Karpas-422 (cell line): ENCODE data around the gene TFDP1. TPM values are rescaled to one million over a fixed set of nuclear protein-coding genes. Genes with fewer than 3 reads are reported as not detected.

Experiments
- DNase-seq: peaks from one replicate; pipeline ENCODE4 v3.0.0-alpha.2; 2015
- H2AFZ ChIP-seq: fragments of 200-600 bp; sonication (generic); 2 replicates; pipeline ENCODE4 v1.6.1; 2014; ENCODE audit warnings: antibody characterized with exemption, low read length, mixed read lengths
- H3K27ac ChIP-seq: fragments of 200-600 bp; sonication (generic); 2 replicates; pipeline ENCODE4 v1.5.1; 2014; ENCODE audit warnings: mild to moderate bottlenecking, low read length, moderate library complexity
- H3K27me3 ChIP-seq: fragments of 200-600 bp; sonication (generic); 2 replicates; pipeline ENCODE4 v1.6.1; 2014; ENCODE audit warnings: low read length, mixed read lengths
- H3K36me3 ChIP-seq: fragments of 200-600 bp; sonication (generic); 2 replicates; pipeline ENCODE4 v1.6.1; 2014; ENCODE audit warnings: low read length, mixed read lengths; ENCODE audit not compliant: insufficient read depth
- H3K4me1 ChIP-seq: fragments of 200-600 bp; sonication (generic); 2 replicates; pipeline ENCODE4 v1.6.1; 2014; ENCODE audit warnings: mild to moderate bottlenecking, low read length, mixed read lengths
- H3K4me2 ChIP-seq: fragments of 200-600 bp; sonication (generic); 2 replicates; pipeline ENCODE4 v1.6.1; 2014; ENCODE audit warnings: low read length, low read depth, mild to moderate bottlenecking; ENCODE audit not compliant: poor library complexity, severe bottlenecking
- H3K4me3 ChIP-seq: fragments of 200-600 bp; sonication (generic); 2 replicates; pipeline ENCODE4 v1.5.1; 2014; ENCODE audit warnings: mild to moderate bottlenecking, antibody characterized with exemption, low read length, mixed read lengths
- H3K79me2 ChIP-seq: fragments of 200-600 bp; sonication (generic); 2 replicates; pipeline ENCODE4 v1.6.1; 2014; ENCODE audit warnings: mild to moderate bottlenecking, low read length, mixed read lengths
- H3K9ac ChIP-seq: fragments of 200-600 bp; sonication (generic); 2 replicates; pipeline ENCODE4 v1.6.0; 2014; ENCODE audit warnings: low read length
- H3K9me2 ChIP-seq: fragments of 200-600 bp; sonication (generic), shearing (Covaris generic); replicated peaks from 2 replicates; pipeline ENCODE4 v1.6.0; 2014; ENCODE audit warnings: mild to moderate bottlenecking, low read length, moderate library complexity; ENCODE audit not compliant: insufficient read depth
- H3K9me3 ChIP-seq: fragments of 300-700, 200-600 bp; sonication (generic); 2 replicates; pipeline ENCODE4 v1.6.1; 2014; ENCODE audit warnings: low read length, mixed read lengths
- H4K20me1 ChIP-seq: fragments of 200-600 bp; sonication (generic); 2 replicates; pipeline ENCODE4 v1.6.1; 2014; ENCODE audit warnings: mild to moderate bottlenecking, antibody characterized with exemption, low read length, low read depth; ENCODE audit not compliant: insufficient read depth
- total RNA-seq: library from RNA; depleted of rRNA; stranded (reverse); fragments of >200 nt; shearing (Covaris generic); gene quantifications from 2 replicates; pipeline ENCODE4 v1.2.3, GENCODE V29; 2014; ENCODE audit warnings: low replicate concordance

Gene TFDP1
- total RNA-seq, 1 experiment from 2014 or later, result 89.2 TPM

GRCh38 chr13:113601166-113602070 lies 16.9 kb downstream of the TFDP1 start:
- Histone ChIP-seq H3K9me2 (no peaks in the 10 kb centered on the region), H3K4me1 (no peaks in the 10 kb centered on the region), H4K20me1 (peaks cover 68% of the 10 kb centered on the region), H2AFZ (no peak overlapping the region), H3K4me3 (no peak overlapping the region), H3K4me2 (no peak overlapping the region), H3K27ac (no peak overlapping the region), H3K36me3 (peaks cover 33% of the 10 kb centered on the region), H3K27me3 (no peaks in the 10 kb centered on the region), H3K9me3 (no peaks in the 10 kb centered on the region), H3K79me2 (peaks cover 98% of the 10 kb centered on the region), H3K9ac (no peak overlapping the region)
- no peak for DNase-seq

- no peaks in the 10 kb centered on the region for H3K27me3 ChIP-seq
- H3K4me3 ChIP-seq, result no peak overlapping the region
- no peak overlapping the region for H3K4me2 ChIP-seq
- H3K79me2 ChIP-seq, result peaks cover 98% of the 10 kb centered on the region
- H3K4me1 ChIP-seq, result no peaks in the 10 kb centered on the region
- H3K36me3 ChIP-seq, result peaks cover 29% of the 10 kb centered on the region
- H4K20me1 ChIP-seq, result peaks cover 69% of the 10 kb centered on the region
- DNase-seq, result no peak
- no peaks in the 10 kb centered on the region for H3K9me3 ChIP-seq
- no peaks in the 10 kb centered on the region for H3K9me2 ChIP-seq
- H3K27ac ChIP-seq, result no peak overlapping the region
- H2AFZ ChIP-seq, result no peak overlapping the region
- H3K9ac ChIP-seq, result no peak overlapping the region
These were observed 17.9 kb downstream of the TFDP1 start for GRCh38 chr13:113602291-113602988.

- H3K9ac ChIP-seq, result no peak overlapping the region
- H3K36me3 ChIP-seq, result peaks cover 24% of the 10 kb centered on the region
- no peaks in the 10 kb centered on the region for H3K4me1 ChIP-seq
- H3K27ac ChIP-seq, result no peak overlapping the region
- H3K4me3 ChIP-seq, result no peak overlapping the region
- H2AFZ ChIP-seq, result no peak overlapping the region
- no peaks in the 10 kb centered on the region for H3K9me3 ChIP-seq
- no peaks in the 10 kb centered on the region for H3K9me2 ChIP-seq
- DNase-seq, result no peak
- peaks cover 98% of the 10 kb centered on the region for H3K79me2 ChIP-seq
- H4K20me1 ChIP-seq, result peaks cover 65% of the 10 kb centered on the region
- H3K4me2 ChIP-seq, result no peak overlapping the region
- H3K27me3 ChIP-seq, result no peaks in the 10 kb centered on the region
These were observed 18.7 kb downstream of the TFDP1 start for GRCh38 chr13:113603116-113603710.

GRCh38 chr13:113604186-113604585 lies 19.6 kb downstream of the TFDP1 start:
- Histone ChIP-seq H3K27ac (no peak overlapping the region), H3K79me2 (peaks cover 98% of the 10 kb centered on the region), H2AFZ (no peak overlapping the region), H3K9me2 (no peaks in the 10 kb centered on the region), H3K4me2 (no peak overlapping the region), H3K27me3 (no peaks in the 10 kb centered on the region), H3K36me3 (peaks cover 16% of the 10 kb centered on the region), H4K20me1 (peaks cover 67% of the 10 kb centered on the region), H3K9ac (no peak overlapping the region), H3K4me3 (no peak overlapping the region), H3K9me3 (no peaks in the 10 kb centered on the region), H3K4me1 (no peaks in the 10 kb centered on the region)
- no peak for DNase-seq

GRCh38 chr13:113605461-113605860 lies 20.9 kb downstream of the TFDP1 start:
- Histone ChIP-seq H3K4me3 (no peak overlapping the region), H3K79me2 (peaks cover 98% of the 10 kb centered on the region), H3K9ac (no peak overlapping the region), H4K20me1 (peaks cover 72% of the 10 kb centered on the region), H2AFZ (no peak overlapping the region), H3K4me1 (no peaks in the 10 kb centered on the region), H3K9me3 (no peaks in the 10 kb centered on the region), H3K36me3 (peaks cover 14% of the 10 kb centered on the region; the same call in 1 of the 2 replicates), H3K27me3 (no peaks in the 10 kb centered on the region), H3K9me2 (no peaks in the 10 kb centered on the region), H3K4me2 (no peak overlapping the region), H3K27ac (no peak overlapping the region)
- DNase-seq, result no peak

- Histone ChIP-seq H3K9ac (no peak overlapping the region), H3K4me2 (no peak overlapping the region), H3K9me3 (no peaks in the 10 kb centered on the region), H3K4me3 (no peak overlapping the region), H3K27me3 (no peaks in the 10 kb centered on the region), H3K27ac (no peak overlapping the region), H3K4me1 (no peaks in the 10 kb centered on the region), H3K9me2 (no peaks in the 10 kb centered on the region), H3K36me3 (peaks cover 19% of the 10 kb centered on the region), H3K79me2 (peaks cover 98% of the 10 kb centered on the region), H4K20me1 (peaks cover 72% of the 10 kb centered on the region), H2AFZ (no peak overlapping the region)
- no peak for DNase-seq
These were observed 21.4 kb downstream of the TFDP1 start for GRCh38 chr13:113605866-113606438.

GRCh38 chr13:113607056-113607888 lies 22.7 kb downstream of the TFDP1 start:
- Histone ChIP-seq H3K4me1 (no peaks in the 10 kb centered on the region), H3K36me3 (peaks cover 31% of the 10 kb centered on the region), H3K27me3 (no peaks in the 10 kb centered on the region), H3K9me3 (no peaks in the 10 kb centered on the region), H3K4me3 (no peak overlapping the region), H2AFZ (no peak overlapping the region), H3K4me2 (no peak overlapping the region), H3K27ac (no peak overlapping the region), H4K20me1 (peaks cover 79% of the 10 kb centered on the region), H3K9ac (no peak overlapping the region), H3K79me2 (peaks cover 98% of the 10 kb centered on the region), H3K9me2 (no peaks in the 10 kb centered on the region)
- DNase-seq, result no peak
